ENCODE data around the gene PER1. TPM values are rescaled to one million over a fixed set of nuclear protein-coding genes. Genes with fewer than 3 reads are reported as not detected.
A peak's percentile ranks its signal among the peaks of the same experiment; 100 is the strongest.

The PER1 gene
- total and polyA plus RNA-seq, 10 of the 15 experiments (the other 5 are each of a cell fraction or from before 2014, with no cell fraction given), result 0.02 to 25.1 (median 5.4) TPM

- TF ChIP-seq, protein P1, sequence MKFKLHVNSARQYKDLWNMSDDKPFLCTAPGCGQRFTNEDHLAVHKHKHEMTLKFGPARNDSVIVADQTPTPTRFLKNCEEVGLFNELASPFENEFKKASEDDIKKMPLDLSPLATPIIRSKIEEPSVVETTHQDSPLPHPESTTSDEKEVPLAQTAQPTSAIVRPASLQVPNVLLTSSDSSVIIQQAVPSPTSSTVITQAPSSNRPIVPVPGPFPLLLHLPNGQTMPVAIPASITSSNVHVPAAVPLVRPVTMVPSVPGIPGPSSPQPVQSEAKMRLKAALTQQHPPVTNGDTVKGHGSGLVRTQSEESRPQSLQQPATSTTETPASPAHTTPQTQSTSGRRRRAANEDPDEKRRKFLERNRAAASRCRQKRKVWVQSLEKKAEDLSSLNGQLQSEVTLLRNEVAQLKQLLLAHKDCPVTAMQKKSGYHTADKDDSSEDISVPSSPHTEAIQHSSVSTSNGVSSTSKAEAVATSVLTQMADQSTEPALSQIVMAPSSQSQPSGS (IDR thresholded peaks at IDR 0.05; ENCODE audit: low read length), result no peak
- TF ChIP-seq ZNF687 (IDR thresholded peaks at IDR 0.05) (peak; percentile 56), NR2C1 (IDR thresholded peaks at IDR 0.05) (no peak), RFX5 (IDR thresholded peaks at IDR 0.05; ENCODE audit: low read depth, low read length) (no peak), SMAD5 (IDR thresholded peaks at IDR 0.05; ENCODE audit: low read depth) (no peak), CBX3 (IDR thresholded peaks at IDR 0.05; ENCODE audit: borderline replicate concordance, low read depth) (no peak), MYC (IDR thresholded peaks at IDR 0.05; ENCODE audit: insufficient read depth, insufficient read length, insufficient replicate concordance, low read length, severe bottlenecking) (no peak), PAX8 (IDR thresholded peaks at IDR 0.05) (no peak), EZH2 (IDR thresholded peaks at IDR 0.05; ENCODE audit: borderline replicate concordance, control insufficient read depth, low read depth, low read length) (no peak), SREBF1 (IDR thresholded peaks at IDR 0.05; ENCODE audit: low read length) (no peak), NFYB (IDR thresholded peaks at IDR 0.05; ENCODE audit: insufficient read depth, low read depth, low read length) (no peak), HDGF (IDR thresholded peaks at IDR 0.05) (no peak), IKZF2 (IDR thresholded peaks at IDR 0.05) (peak; percentile 89 to 94)
- TF ChIP-seq, protein P2, sequence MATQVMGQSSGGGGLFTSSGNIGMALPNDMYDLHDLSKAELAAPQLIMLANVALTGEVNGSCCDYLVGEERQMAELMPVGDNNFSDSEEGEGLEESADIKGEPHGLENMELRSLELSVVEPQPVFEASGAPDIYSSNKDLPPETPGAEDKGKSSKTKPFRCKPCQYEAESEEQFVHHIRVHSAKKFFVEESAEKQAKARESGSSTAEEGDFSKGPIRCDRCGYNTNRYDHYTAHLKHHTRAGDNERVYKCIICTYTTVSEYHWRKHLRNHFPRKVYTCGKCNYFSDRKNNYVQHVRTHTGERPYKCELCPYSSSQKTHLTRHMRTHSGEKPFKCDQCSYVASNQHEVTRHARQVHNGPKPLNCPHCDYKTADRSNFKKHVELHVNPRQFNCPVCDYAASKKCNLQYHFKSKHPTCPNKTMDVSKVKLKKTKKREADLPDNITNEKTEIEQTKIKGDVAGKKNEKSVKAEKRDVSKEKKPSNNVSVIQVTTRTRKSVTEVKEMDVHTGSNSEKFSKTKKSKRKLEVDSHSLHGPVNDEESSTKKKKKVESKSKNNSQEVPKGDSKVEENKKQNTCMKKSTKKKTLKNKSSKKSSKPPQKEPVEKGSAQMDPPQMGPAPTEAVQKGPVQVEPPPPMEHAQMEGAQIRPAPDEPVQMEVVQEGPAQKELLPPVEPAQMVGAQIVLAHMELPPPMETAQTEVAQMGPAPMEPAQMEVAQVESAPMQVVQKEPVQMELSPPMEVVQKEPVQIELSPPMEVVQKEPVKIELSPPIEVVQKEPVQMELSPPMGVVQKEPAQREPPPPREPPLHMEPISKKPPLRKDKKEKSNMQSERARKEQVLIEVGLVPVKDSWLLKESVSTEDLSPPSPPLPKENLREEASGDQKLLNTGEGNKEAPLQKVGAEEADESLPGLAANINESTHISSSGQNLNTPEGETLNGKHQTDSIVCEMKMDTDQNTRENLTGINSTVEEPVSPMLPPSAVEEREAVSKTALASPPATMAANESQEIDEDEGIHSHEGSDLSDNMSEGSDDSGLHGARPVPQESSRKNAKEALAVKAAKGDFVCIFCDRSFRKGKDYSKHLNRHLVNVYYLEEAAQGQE (IDR thresholded peaks at IDR 0.05; ENCODE audit: low read depth, low read length), result no peak
- TF ChIP-seq, protein P3, sequence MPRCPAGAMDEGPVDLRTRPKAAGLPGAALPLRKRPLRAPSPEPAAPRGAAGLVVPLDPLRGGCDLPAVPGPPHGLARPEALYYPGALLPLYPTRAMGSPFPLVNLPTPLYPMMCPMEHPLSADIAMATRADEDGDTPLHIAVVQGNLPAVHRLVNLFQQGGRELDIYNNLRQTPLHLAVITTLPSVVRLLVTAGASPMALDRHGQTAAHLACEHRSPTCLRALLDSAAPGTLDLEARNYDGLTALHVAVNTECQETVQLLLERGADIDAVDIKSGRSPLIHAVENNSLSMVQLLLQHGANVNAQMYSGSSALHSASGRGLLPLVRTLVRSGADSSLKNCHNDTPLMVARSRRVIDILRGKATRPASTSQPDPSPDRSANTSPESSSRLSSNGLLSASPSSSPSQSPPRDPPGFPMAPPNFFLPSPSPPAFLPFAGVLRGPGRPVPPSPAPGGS (IDR thresholded peaks at IDR 0.05; ENCODE audit: borderline replicate concordance, insufficient read depth, low read depth, low read length, poor library complexity, severe bottlenecking), result no peak
- TF ChIP-seq, protein P4, sequence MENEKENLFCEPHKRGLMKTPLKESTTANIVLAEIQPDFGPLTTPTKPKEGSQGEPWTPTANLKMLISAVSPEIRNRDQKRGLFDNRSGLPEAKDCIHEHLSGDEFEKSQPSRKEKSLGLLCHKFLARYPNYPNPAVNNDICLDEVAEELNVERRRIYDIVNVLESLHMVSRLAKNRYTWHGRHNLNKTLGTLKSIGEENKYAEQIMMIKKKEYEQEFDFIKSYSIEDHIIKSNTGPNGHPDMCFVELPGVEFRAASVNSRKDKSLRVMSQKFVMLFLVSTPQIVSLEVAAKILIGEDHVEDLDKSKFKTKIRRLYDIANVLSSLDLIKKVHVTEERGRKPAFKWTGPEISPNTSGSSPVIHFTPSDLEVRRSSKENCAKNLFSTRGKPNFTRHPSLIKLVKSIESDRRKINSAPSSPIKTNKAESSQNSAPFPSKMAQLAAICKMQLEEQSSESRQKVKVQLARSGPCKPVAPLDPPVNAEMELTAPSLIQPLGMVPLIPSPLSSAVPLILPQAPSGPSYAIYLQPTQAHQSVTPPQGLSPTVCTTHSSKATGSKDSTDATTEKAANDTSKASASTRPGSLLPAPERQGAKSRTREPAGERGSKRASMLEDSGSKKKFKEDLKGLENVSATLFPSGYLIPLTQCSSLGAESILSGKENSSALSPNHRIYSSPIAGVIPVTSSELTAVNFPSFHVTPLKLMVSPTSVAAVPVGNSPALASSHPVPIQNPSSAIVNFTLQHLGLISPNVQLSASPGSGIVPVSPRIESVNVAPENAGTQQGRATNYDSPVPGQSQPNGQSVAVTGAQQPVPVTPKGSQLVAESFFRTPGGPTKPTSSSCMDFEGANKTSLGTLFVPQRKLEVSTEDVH (IDR thresholded peaks at IDR 0.05; ENCODE audit: low read depth, partially characterized antibody), result peak; percentile 16
Observed at GRCh38 chr17:8186787-8187516, 34.7 kb upstream of the PER1 start (continued).
